ENCODE results near the gene NT5C1B.

GRCh38 chr2:18552351-18553077 is 36.9 kb downstream of the NT5C1B start:
- TF ChIP-seq CTCF (IDR thresholded peaks at IDR 0.05) (no peak), POLR2A (IDR thresholded peaks at IDR 0.05) (no peak), EP300 (IDR thresholded peaks at IDR 0.05) (no peak)

Data from ovary (tissue), 3 donors.